Loucy (cell line): ENCODE results near the gene AGAP3.
A peak's percentile ranks its signal among the peaks of the same experiment; 100 is the strongest.

Source experiments
- H2AFZ ChIP-seq: fragments of 200-600 bp; sonication (generic); 2 replicates; pipeline ENCODE4 v1.6.0; 2016; ENCODE audit warnings: antibody characterized with exemption, mild to moderate bottlenecking, low read length, moderate library complexity
- H3F3A ChIP-seq: fragments of 200-600 bp; 2 replicates; pipeline ENCODE4 v1.6.0; 2016; ENCODE audit warnings: antibody characterized with exemption, low read depth, mild to moderate bottlenecking
- H3K27me3 ChIP-seq: fragments of 200-600 bp; sonication (generic); 2 replicates; pipeline ENCODE4 v1.6.1; 2014; ENCODE audit warnings: low read length, mild to moderate bottlenecking; ENCODE audit not compliant: insufficient read depth, poor library complexity, severe bottlenecking
- H3K36me3 ChIP-seq: fragments of 200-600 bp; sonication (generic); 2 replicates; pipeline ENCODE4 v1.6.1; 2016; ENCODE audit warnings: low read length; ENCODE audit not compliant: insufficient read depth
- H3K4me1 ChIP-seq: fragments of 200-600 bp; sonication (generic); 2 replicates; pipeline ENCODE4 v1.5.1; 2014; ENCODE audit warnings: low read length, mild to moderate bottlenecking; ENCODE audit not compliant: insufficient read depth, poor library complexity, severe bottlenecking
- H3K4me2 ChIP-seq: fragments of 200-600 bp; sonication (generic); 2 replicates; pipeline ENCODE4 v1.6.0; 2014; ENCODE audit warnings: antibody characterized with exemption, low read length, low read depth, mild to moderate bottlenecking; ENCODE audit not compliant: poor library complexity, severe bottlenecking
- H3K4me3 ChIP-seq: fragments of 200-600 bp; sonication (generic); 2 replicates; pipeline ENCODE4 v1.5.1; 2014; ENCODE audit warnings: low read length, mild to moderate bottlenecking, mixed read lengths; ENCODE audit not compliant: poor library complexity, severe bottlenecking
- H3K79me2 ChIP-seq: fragments of 200-600 bp; sonication (generic); 2 replicates; pipeline ENCODE4 v1.6.1; 2014; ENCODE audit warnings: low read length; ENCODE audit not compliant: insufficient read depth
- H3K9ac ChIP-seq: fragments of 200-600 bp; sonication (generic); 2 replicates; pipeline ENCODE4 v1.6.0; 2014; ENCODE audit warnings: mild to moderate bottlenecking, low read depth, low read length, moderate library complexity; ENCODE audit not compliant: poor library complexity, severe bottlenecking
- H3K9me2 ChIP-seq: fragments of 200-600 bp; sonication (generic); replicated peaks from 2 replicates; pipeline ENCODE4 v1.6.1; 2016; ENCODE audit warnings: low read depth, low read length, mixed read lengths
- H3K9me3 ChIP-seq: fragments of 200-600 bp; sonication (generic); 2 replicates; pipeline ENCODE4 v1.6.1; 2014; ENCODE audit warnings: mild to moderate bottlenecking, antibody characterized with exemption, low read length, low read depth; ENCODE audit not compliant: insufficient read depth
- H4K20me1 ChIP-seq: fragments of 200-600 bp; sonication (generic); 2 replicates; pipeline ENCODE4 v1.6.0; 2014; ENCODE audit warnings: antibody characterized with exemption, low read length, mild to moderate bottlenecking; ENCODE audit not compliant: insufficient read depth, poor library complexity, severe bottlenecking
- CTCF ChIP-seq: fragments of 200-600 bp; sonication (generic); conservative IDR thresholded peaks from 2 replicates; pipeline ENCODE4 v1.5.1; 2014; ENCODE audit warnings: mild to moderate bottlenecking, antibody characterized with exemption, low read length
- EZH2phosphoT487 ChIP-seq: fragments of 200-600 bp; IDR thresholded peaks from 2 replicates; pipeline ENCODE4 v1.6.1; 2018; ENCODE audit warnings: antibody characterized with exemption, mild to moderate bottlenecking, moderate library complexity, borderline replicate concordance

The AGAP3 gene

GRCh38 chr7:151080522-151081169, 5.6 kb upstream of the AGAP3 start, which contains the start of gene FASTK:
TSS of gene FASTK (minus strand) at chr7:151080809. CDS start at chr7:151080766, 43 bp downstream.
- H3K4me2 ChIP-seq, result peak within 1 kb of the TSS; percentile 100
- peak within 1 kb of the TSS; percentile 93 for H2AFZ ChIP-seq
- no peaks in the 10 kb centered on the region for H3K27me3 ChIP-seq
- no peaks in the 10 kb centered on the region for H3K9me2 ChIP-seq
- H3K9ac ChIP-seq, result peak within 1 kb of the TSS; percentile 99
- H4K20me1 ChIP-seq, result peaks cover 14% of the 10 kb centered on the region
- H3K9me3 ChIP-seq, result no peaks in the 10 kb centered on the region
- peaks cover 40% of the 10 kb centered on the region for H3K79me2 ChIP-seq
- peaks cover 8% of the 10 kb centered on the region; the same call in 1 of the 2 replicates for H3K36me3 ChIP-seq
- H3K4me3 ChIP-seq, result peak within 1 kb of the TSS; percentile 100
- H3F3A ChIP-seq, result 0 out of 2 replicates have a peak, but pooled peaks cover 5% of the 10 kb centered on the region
- TF ChIP-seq EZH2phosphoT487 (no peak), CTCF (no peak)
- H3K4me1 ChIP-seq, result peaks cover 34% of the 10 kb centered on the region

GRCh38 chr7:151081170-151082101, 4.8 kb upstream of the AGAP3 start:
- peak overlapping the region; percentile 100 for H3K4me3 ChIP-seq
- H3K9me2 ChIP-seq, result no peaks in the 10 kb centered on the region
- peaks cover 40% of the 10 kb centered on the region for H3K79me2 ChIP-seq
- no peak for TF ChIP-seq EZH2phosphoT487
- TF ChIP-seq CTCF, result no peak
- no peak overlapping the region for H2AFZ ChIP-seq
- H3K9ac ChIP-seq, result peak overlapping the region; percentile 99
- peaks cover under 1% of the 10 kb centered on the region; the same call in 1 of the 2 replicates for H3K36me3 ChIP-seq
- 0 out of 2 replicates have a peak, but pooled peaks cover 5% of the 10 kb centered on the region for H3F3A ChIP-seq
- H3K27me3 ChIP-seq, result no peaks in the 10 kb centered on the region
- peak overlapping the region; percentile 88 for H3K4me2 ChIP-seq
- peaks cover 37% of the 10 kb centered on the region for H3K4me1 ChIP-seq
- no peaks in the 10 kb centered on the region for H3K9me3 ChIP-seq
- peaks cover 14% of the 10 kb centered on the region for H4K20me1 ChIP-seq

- TF ChIP-seq EZH2phosphoT487, result no peak
- no peak for TF ChIP-seq CTCF
- Histone ChIP-seq H3K4me2 (peak overlapping the region; percentile 88), H3K4me3 (peak overlapping the region; percentile 100), H2AFZ (peak overlapping the region; percentile 90), H3K79me2 (peaks cover 47% of the 10 kb centered on the region), H4K20me1 (peaks cover 19% of the 10 kb centered on the region), H3K9me3 (no peaks in the 10 kb centered on the region), H3K4me1 (peaks cover 40% of the 10 kb centered on the region), H3K27me3 (no peaks in the 10 kb centered on the region), H3F3A (0 out of 2 replicates have a peak, but pooled peaks cover 5% of the 10 kb centered on the region), H3K36me3 (no peaks in the 10 kb centered on the region; the same call in 1 of the 2 replicates), H3K9me2 (no peaks in the 10 kb centered on the region), H3K9ac (peak overlapping the region; percentile 99)
Observed at GRCh38 chr7:151082141-151083070, 3.9 kb upstream of the AGAP3 start.
